K562 (cell line): Measurements from ENCODE around the gene GGPS1. TPM values are rescaled to one million over a fixed set of nuclear protein-coding genes. Genes with fewer than 3 reads are reported as not detected.

Experiments used
- ATF7 ChIP-seq: fragments of 450-650 bp; IDR thresholded peaks from 2 replicates; pipeline ENCODE4 v1.7.1; 2014; ENCODE audit warnings: mild to moderate bottlenecking, moderate library complexity
- CCAR2 ChIP-seq: fragments of 200-400 bp; formaldehyde crosslinking; IDR thresholded peaks from 2 replicates; pipeline ENCODE4 v1.6.1; 2017; ENCODE audit warnings: mild to moderate bottlenecking, low read depth, low read length
- CTBP1 ChIP-seq: fragments of 450-650 bp; IDR thresholded peaks from 2 replicates; pipeline ENCODE4 v1.6.1; 2016; ENCODE audit warnings: borderline replicate concordance
- DDX20 ChIP-seq: fragments of 450-650 bp; IDR thresholded peaks from 2 replicates; pipeline ENCODE4 v1.6.1; 2016; ENCODE audit warnings: missing genetic modification characterization, low read depth, mild to moderate bottlenecking, missing compliant biosample characterization, moderate library complexity
- ESRRA ChIP-seq: fragments of 450-650 bp; IDR thresholded peaks from 2 replicates; pipeline ENCODE4 v1.6.1; 2014; ENCODE audit warnings: low read depth, mild to moderate bottlenecking, moderate library complexity, borderline replicate concordance
- GTF2F1 ChIP-seq: IDR thresholded peaks from 2 replicates; pipeline ENCODE4 v1.6.1; 2011; ENCODE audit warnings: low read depth, low read length, improper control_type of control experiment
- HCFC1 ChIP-seq: IDR thresholded peaks from 2 replicates; pipeline ENCODE4 v1.6.1; 2012; ENCODE audit warnings: low read depth, low read length, improper control_type of control experiment
- HDAC2 ChIP-seq: fragments of 450-650 bp; IDR thresholded peaks from 2 replicates; pipeline ENCODE4 v1.6.1; 2016; ENCODE audit warnings: mild to moderate bottlenecking
- MAFK ChIP-seq: IDR thresholded peaks from 2 replicates; pipeline ENCODE4 v1.6.1; 2011; ENCODE audit warnings: low read length, improper control_type of control experiment
- NKRF ChIP-seq: fragments of 450-650 bp; IDR thresholded peaks from 2 replicates; pipeline ENCODE4 v1.6.1; 2016; ENCODE audit warnings: borderline replicate concordance
- NR4A1 ChIP-seq, 2 experiments: fragments of 250-450 bp in 1 of 2; fragments of 450-650 bp in 1 of 2; sonication (Bioruptor Pico) in 1 of 2; IDR thresholded peaks; 2 replicates each; pipeline versions ENCODE4 v1.4.0 to v1.6.1; 2016 to 2020; ENCODE audit warnings: mild to moderate bottlenecking in 2 of 2, missing compliant biosample characterization in 1 of 2, missing genetic modification characterization in 1 of 2, moderate library complexity in 1 of 2
- NUFIP1 ChIP-seq: fragments of 450-650 bp; IDR thresholded peaks from 2 replicates; pipeline ENCODE4 v1.6.1; 2018; ENCODE audit not compliant: partially characterized antibody
- RCOR1 ChIP-seq, 2 experiments: IDR thresholded peaks; 2 replicates each; pipeline ENCODE4 v1.6.1; 2012; ENCODE audit warnings: low read depth in 2 of 2, low read length in 2 of 2, borderline replicate concordance in 1 of 2, improper control_type of control experiment in 1 of 2
- RHOXF2B ChIP-seq: fragments of 250-450 bp; sonication (Bioruptor Pico); conservative IDR thresholded peaks from 2 replicates; pipeline ENCODE4 v1.5.1; 2021
- TAF15 ChIP-seq: fragments of 200-400 bp; formaldehyde crosslinking; IDR thresholded peaks from 2 replicates; pipeline ENCODE4 v1.6.1; 2017; ENCODE audit warnings: mild to moderate bottlenecking, low read depth, low read length, moderate library complexity
- TAF9B ChIP-seq: fragments of 450-650 bp; IDR thresholded peaks from 2 replicates; pipeline ENCODE4 v1.6.1; 2018; ENCODE audit warnings: mild to moderate bottlenecking; ENCODE audit not compliant: partially characterized antibody
- TARDBP ChIP-seq: fragments of 450-650 bp; IDR thresholded peaks from 2 replicates; pipeline ENCODE4 v1.6.1; 2016
- TCF15 ChIP-seq: fragments of 250-450 bp; sonication (Bioruptor Pico); IDR thresholded peaks from 2 replicates; pipeline ENCODE4 v1.8.0; 2022; ENCODE audit warnings: moderate library complexity, mild to moderate bottlenecking, inconsistent platforms
- TCF7L2 ChIP-seq: fragments of 150-350 bp; IDR thresholded peaks from 2 replicates; pipeline ENCODE4 v1.6.1; 2016; ENCODE audit warnings: low read depth, mild to moderate bottlenecking, low read length, moderate library complexity
- THRA ChIP-seq: fragments of 450-650 bp; IDR thresholded peaks from 2 replicates; pipeline ENCODE4 v1.6.1; 2017; ENCODE audit warnings: mild to moderate bottlenecking, moderate library complexity
- WHSC1 ChIP-seq: IDR thresholded peaks from one replicate; pipeline ENCODE4 v1.6.1; 2012; ENCODE audit warnings: low read length, control low read depth, inconsistent platforms
- ZC3H8 ChIP-seq: fragments of 450-650 bp; IDR thresholded peaks from 2 replicates; pipeline ENCODE4 v1.6.1; 2017
- ZNF253 ChIP-seq: fragments of 250-450 bp; sonication (Bioruptor Pico); conservative IDR thresholded peaks from 2 replicates; pipeline ENCODE4 v1.6.1; 2021; ENCODE audit warnings: mild to moderate bottlenecking
- ZNF324 ChIP-seq: fragments of 250-450 bp; sonication (Bioruptor Pico); IDR thresholded peaks from 2 replicates; pipeline ENCODE4 v1.4.0; 2020; ENCODE audit warnings: mild to moderate bottlenecking
- ZNF785 ChIP-seq: fragments of 250-450 bp; sonication (Bioruptor Pico); IDR thresholded peaks from 2 replicates; pipeline ENCODE4 v1.4.0; 2020; ENCODE audit warnings: mild to moderate bottlenecking
- polyA plus RNA-seq, 8 experiments: library from polyadenylated mRNA; depleted of rRNA in 4 of 8; stranded (reverse) in 5 of 8; unstranded in 3 of 8; fragments of >200 nt; fragmentation: Nextera tagmentation in 2 of 8; fragmentation: Illumina TruSeq in 1 of 8; extraction: Ambion mirVana in 2 of 8; extraction: Trizol in 1 of 8; gene quantifications; 2 replicates each; pipeline versions ENCODE4 v1.2.1 to v1.2.3, GENCODE V29; 2011 to 2014; ENCODE audit warnings: inconsistent platforms in 1 of 8, missing spikeins in 1 of 8
- total RNA-seq, 7 experiments: library from RNA; depleted of rRNA in 6 of 7; stranded (reverse); fragments of >200 nt in 6 of 7; fragmentation: Illumina TruSeq in 2 of 7; extraction: Trizol in 2 of 7; gene quantifications; 2 replicates each; pipeline versions ENCODE4 v1.2.1 to v1.2.3, GENCODE V29; 2011 to 2021; ENCODE audit warnings: low replicate concordance in 1 of 7

The GGPS1 gene
- total and polyA plus RNA-seq, 9 of the 15 experiments (the other 6 are each of a cell fraction or from before 2014, with no cell fraction given), result 18.8 to 104 (median 56.3) TPM

- TF ChIP-seq HCFC1, result peak; percentile 53
- TF ChIP-seq RHOXF2B (CRISPR knock-in tag), result no peak
- peak; percentile 58 to 59; a peak in 1 of 4 replicates for TF ChIP-seq RCOR1 (IDR thresholded peaks at IDR 0.05; ENCODE audit: borderline replicate concordance in 1 of 2, low read depth in 2 of 2, low read length in 2 of 2)
- no peak for TF ChIP-seq ZNF253
- TF ChIP-seq TCF15 (CRISPR knock-in tag), result no peak
- TF ChIP-seq ZC3H8, result no peak
- TF ChIP-seq TAF9B, result peak; percentile 90
- TF ChIP-seq THRA, result no peak
- peak; percentile 89 for TF ChIP-seq NKRF
- TF ChIP-seq NR4A1 (CRISPR knock-in tag; IDR thresholded peaks at IDR 0.05), result peak; percentile 27; the same call in 1 of the 2 replicates
- TF ChIP-seq NR4A1 (tag; IDR thresholded peaks at IDR 0.05), result 0 out of 2 replicates have a peak, but pooled peaks have one; percentile 46
- TF ChIP-seq GTF2F1, result no peak
- peak; percentile 73; the same call in 1 of the 2 replicates for TF ChIP-seq HDAC2
- TF ChIP-seq MAFK, result peak; percentile 56; the same call in 1 of the 2 replicates
- peak; percentile 96 for TF ChIP-seq CTBP1
- TF ChIP-seq ZNF785 (CRISPR knock-in tag), result no peak
- peak; percentile 37 for TF ChIP-seq WHSC1
- peak; percentile 45 for TF ChIP-seq NUFIP1
- peak; percentile 32; the same call in 1 of the 2 replicates for TF ChIP-seq TARDBP
- TF ChIP-seq ESRRA, result no peak; the same call in 1 of the 2 replicates
- TF ChIP-seq ZNF324, result no peak
- no peak for TF ChIP-seq TAF15
- no peak for TF ChIP-seq CCAR2
- TF ChIP-seq TCF7L2, result no peak
- TF ChIP-seq ATF7, result peak; percentile 90
- TF ChIP-seq DDX20 (tag), result no peak
These were observed 38.9 kb downstream of the GGPS1 start, which contains the start of gene TBCE (continued) for GRCh38 chr1:235367000-235367908.
